Suprapubic skin (tissue), 3 donors: ENCODE data around the gene CNIH3.

Experiments used
- CTCF ChIP-seq, 2 donors: fragments of 200-600 bp in 1 of 2; fragments of 450-650 bp in 1 of 2; sonication (generic) in 1 of 2; IDR thresholded peaks; one replicate each; pipeline ENCODE4 v1.5.1; 2016 to 2019; ENCODE audit warnings: antibody characterized with exemption in 2 of 2, mild to moderate bottlenecking in 1 of 2, moderate library complexity in 1 of 2
- EP300 ChIP-seq: sonication (generic); formaldehyde crosslinking; IDR thresholded peaks from one replicate; pipeline ENCODE4 v1.6.1; 2017; ENCODE audit warnings: antibody characterized with exemption

GRCh38 chr1:224755586-224755985 lies 139.5 kb downstream of the CNIH3 start:
- TF ChIP-seq CTCF (IDR thresholded peaks at IDR 0.05) (no peak), EP300 (no peak)
